ENCODE measurements around the gene CDH13.

Gene CDH13

GRCh38 chr16:83113811-83114210 lies 487.0 kb downstream of the CDH13 start:
- no peak for DNase-seq (ENCODE audit: low read depth in 3 of 3)

- DNase-seq (ENCODE audit: low read depth in 3 of 3), result no peak
Measured at GRCh38 chr16:83115491-83116232, 488.9 kb downstream of the CDH13 start.

GRCh38 chr16:83116274-83116892 lies 489.6 kb downstream of the CDH13 start:
- DNase-seq (ENCODE audit: low read depth in 3 of 3), result no peak

GRCh38 chr16:83117810-83118209 lies 491.0 kb downstream of the CDH13 start:
- DNase-seq (ENCODE audit: low read depth in 3 of 3), result no peak

GRCh38 chr16:83118365-83118764 lies 491.6 kb downstream of the CDH13 start:
- DNase-seq (ENCODE audit: low read depth in 3 of 3), result no peak

GRCh38 chr16:83125999-83126568 lies 499.3 kb downstream of the CDH13 start:
- no peak for DNase-seq (ENCODE audit: low read depth in 3 of 3)

- no peak for DNase-seq (ENCODE audit: low read depth in 3 of 3)
Measured at GRCh38 chr16:83128041-83128440, 501.3 kb downstream of the CDH13 start.

- no peak for DNase-seq (ENCODE audit: low read depth in 3 of 3)
Measured at GRCh38 chr16:83130039-83130438, 503.3 kb downstream of the CDH13 start.

GRCh38 chr16:83134638-83135037 lies 507.9 kb downstream of the CDH13 start:
- DNase-seq (ENCODE audit: low read depth in 3 of 3), result no peak

GRCh38 chr16:83136419-83136818 lies 509.6 kb downstream of the CDH13 start:
- DNase-seq (ENCODE audit: low read depth in 3 of 3), result no peak

- DNase-seq (ENCODE audit: low read depth in 3 of 3), result no peak
Measured at GRCh38 chr16:83136924-83137323, 510.2 kb downstream of the CDH13 start.

- DNase-seq (ENCODE audit: low read depth in 3 of 3), result no peak
Measured at GRCh38 chr16:83137326-83137781, 510.6 kb downstream of the CDH13 start.

- no peak for DNase-seq (ENCODE audit: low read depth in 3 of 3)
Measured at GRCh38 chr16:83137894-83138293, 511.1 kb downstream of the CDH13 start.

- DNase-seq (ENCODE audit: low read depth in 3 of 3), result no peak
Measured at GRCh38 chr16:83138512-83138911, 511.7 kb downstream of the CDH13 start.

GRCh38 chr16:83138976-83139690 lies 512.4 kb downstream of the CDH13 start:
- no peak for DNase-seq (ENCODE audit: low read depth in 3 of 3)

- no peak for DNase-seq (ENCODE audit: low read depth in 3 of 3)
Measured at GRCh38 chr16:83143788-83144187, 517.0 kb downstream of the CDH13 start.

- DNase-seq (ENCODE audit: low read depth in 3 of 3), result no peak
Measured at GRCh38 chr16:83145297-83145696, 518.5 kb downstream of the CDH13 start.

- DNase-seq (ENCODE audit: low read depth in 3 of 3), result no peak
Measured at GRCh38 chr16:83147244-83147643, 520.5 kb downstream of the CDH13 start.

- no peak for DNase-seq (ENCODE audit: low read depth in 3 of 3)
Measured at GRCh38 chr16:83158320-83158957, 531.7 kb downstream of the CDH13 start.

- no peak for DNase-seq (ENCODE audit: low read depth in 3 of 3)
Measured at GRCh38 chr16:83159049-83159448, 532.3 kb downstream of the CDH13 start.

- no peak for DNase-seq (ENCODE audit: low read depth in 3 of 3)
Measured at GRCh38 chr16:83160287-83161020, 533.7 kb downstream of the CDH13 start.

Data from stimulated activated CD4-positive, alpha-beta T cell treated with anti-CD3 and anti-CD28 coated beads, TNF-alpha, amount 100 ng/mL, for 24 hours (primary cell).